GM12878 (cell line): ENCODE measurements around the gene MCF2L2. TPM values are rescaled to one million over a fixed set of nuclear protein-coding genes. Genes with fewer than 3 reads are reported as not detected.

ENCODE experiments used
- ATAC-seq: fragments of 200-7000 bp; cut with Tn5 transposase; 3 replicates; pipeline ENCODE4 v1.9.1; 2020; ENCODE audit warnings: mild to moderate bottlenecking, moderate library complexity
- BruUV-seq: library from RNA; stranded (reverse); fragments of 400-500 nt; replicated peaks from 2 replicates; lab custom pipeline; 2021; lab: Mats Ljungman, UMichigan
- CTCF ChIA-PET: fragments of 300-600 bp; sonication (Branson Sonifier 250); formaldehyde crosslinking; extraction: SDS; loops from one replicate; lab custom pipeline; 2021; ENCODE audit warnings: inconsistent platforms; lab: Yijun Ruan, JAX
- POLR2A ChIA-PET: fragments of 350-600 bp; formaldehyde crosslinking; extraction: SDS; loops from one replicate; lab custom pipeline; 2021; ENCODE audit warnings: inconsistent platforms; lab: Charles Lee
- RAD21 ChIA-PET: fragments of 300-600 bp; sonication (Branson Sonifier 250); formaldehyde crosslinking; loops from one replicate; lab custom pipeline; 2023; ENCODE audit warnings: antibody characterized with exemption; ENCODE audit not compliant: unreplicated experiment; lab: Charles Lee
- SMC1A ChIA-PET: fragments of 300-600 bp; sonication (Branson Sonifier 250); formaldehyde crosslinking; loops from one replicate; lab custom pipeline; 2023; ENCODE audit not compliant: unreplicated experiment, uncharacterized antibody; lab: Charles Lee
- DNase-seq: peaks from one replicate; pipeline ENCODE4 v3.0.0-alpha.2; 2011; ENCODE audit warnings: low read depth, low spot score
- FAIRE-seq: peaks from 3 replicates; lab custom pipeline; 2011; peaks lifted over from hg19 to GRCh38; lab: Jason Lieb, UNC
- H2AFZ ChIP-seq: 2 replicates; pipeline ENCODE4 v1.6.0; 2011; ENCODE audit warnings: low read depth, low read length, control low read depth; ENCODE audit not compliant: control insufficient read depth
- H3K27ac ChIP-seq: 2 replicates; pipeline ENCODE4 v1.5.1; 2011; ENCODE audit warnings: control low read depth; ENCODE audit not compliant: control insufficient read depth, insufficient read depth
- H3K27me3 ChIP-seq, 2 experiments: replicated peaks in 1 of 2; 2 replicates each; pipeline versions ENCODE4 v1.6.0 to v1.6.1; 2011; ENCODE audit warnings: low read length in 1 of 2; ENCODE audit not compliant: control insufficient read depth in 2 of 2, insufficient read depth in 2 of 2
- H3K36me3 ChIP-seq, 2 experiments: 2 replicates each; pipeline ENCODE4 v1.5.1; 2011; ENCODE audit warnings: low read length in 1 of 2; ENCODE audit not compliant: control insufficient read depth in 2 of 2, insufficient read depth in 2 of 2
- H3K4me1 ChIP-seq: 2 replicates; pipeline ENCODE4 v1.6.1; 2011; ENCODE audit warnings: mild to moderate bottlenecking, low read length, moderate library complexity, mixed read lengths; ENCODE audit not compliant: control insufficient read depth, insufficient read depth
- H3K4me2 ChIP-seq: 2 replicates; pipeline ENCODE4 v1.6.0; 2011; ENCODE audit warnings: control low read depth; ENCODE audit not compliant: control insufficient read depth, insufficient read depth
- H3K4me3 ChIP-seq: fragments of 200-600 bp; sonication (generic); 2 replicates; pipeline ENCODE4 v1.5.1; 2016
- H3K79me2 ChIP-seq: 2 replicates; pipeline ENCODE4 v1.6.0; 2011; ENCODE audit warnings: low read length; ENCODE audit not compliant: control insufficient read depth, insufficient read depth
- H3K9ac ChIP-seq: 2 replicates; pipeline ENCODE4 v1.8.0; 2011; ENCODE audit warnings: low read length, control low read depth, mixed read lengths; ENCODE audit not compliant: control insufficient read depth, insufficient read depth
- H3K9me3 ChIP-seq: replicated peaks from 3 replicates; pipeline ENCODE4 v1.5.1; 2011; ENCODE audit warnings: mild to moderate bottlenecking, low read length; ENCODE audit not compliant: control insufficient read depth, insufficient read depth
- H4K20me1 ChIP-seq: 2 replicates; pipeline ENCODE4 v1.6.0; 2011; ENCODE audit not compliant: control insufficient read depth, insufficient read depth
- CHD4 ChIP-seq: fragments of 200-600 bp; sonication (generic); IDR thresholded peaks from 2 replicates; pipeline ENCODE4 v1.6.1; 2016; ENCODE audit warnings: mild to moderate bottlenecking
- FOXK2 ChIP-seq: fragments of 450-650 bp; IDR thresholded peaks from 2 replicates; pipeline ENCODE4 v1.6.1; 2017; ENCODE audit warnings: mild to moderate bottlenecking, moderate library complexity
- GABPA ChIP-seq: IDR thresholded peaks from 2 replicates; pipeline ENCODE4 v1.6.1; 2014; ENCODE audit warnings: antibody characterized with exemption, low read depth, mild to moderate bottlenecking, inconsistent platforms
- IKZF1 ChIP-seq: fragments of 450-650 bp; conservative IDR thresholded peaks from 2 replicates; pipeline ENCODE4 v1.6.1; 2017; ENCODE audit warnings: antibody characterized with exemption, mild to moderate bottlenecking
- IRF5 ChIP-seq: fragments of 450-650 bp; IDR thresholded peaks from 2 replicates; pipeline ENCODE4 v1.6.1; 2017; ENCODE audit warnings: borderline replicate concordance
- MYB ChIP-seq: fragments of 150-350 bp; IDR thresholded peaks from 2 replicates; pipeline ENCODE4 v1.6.1; 2014; ENCODE audit warnings: mild to moderate bottlenecking, low read depth, low read length, borderline replicate concordance
- NFXL1 ChIP-seq: fragments of 450-650 bp; IDR thresholded peaks from 2 replicates; pipeline ENCODE4 v1.6.1; 2017; ENCODE audit warnings: antibody characterized with exemption, mild to moderate bottlenecking, borderline replicate concordance
- RBBP5 ChIP-seq: fragments of 200-600 bp; sonication (generic); conservative IDR thresholded peaks from 2 replicates; pipeline ENCODE4 v1.6.1; 2016
- REST ChIP-seq: IDR thresholded peaks from 2 replicates; pipeline ENCODE4 v1.6.1; 2012; ENCODE audit warnings: mild to moderate bottlenecking, low read depth, low read length
- SMAD5 ChIP-seq: IDR thresholded peaks from 2 replicates; pipeline ENCODE4 v1.6.1; 2016; ENCODE audit warnings: antibody characterized with exemption, low read depth
- STAT1 ChIP-seq: fragments of 450-650 bp; conservative IDR thresholded peaks from 2 replicates; pipeline ENCODE4 v1.6.1; 2014; ENCODE audit warnings: antibody characterized with exemption, mild to moderate bottlenecking
- STAT3 ChIP-seq: IDR thresholded peaks from 2 replicates; pipeline ENCODE4 v1.6.1; 2011; ENCODE audit warnings: low read depth, low read length, improper control_type of control experiment
- WGBS: methylation state at CpG from one replicate; pipeline ENCODE4 v1.1.6; 2016; ENCODE audit warnings: low lambda C conversion rate; ENCODE audit not compliant: insufficient replicate concordance, insufficient coverage; ENCODE audit errors: missing lambda C conversion rate; 5-methylcytosine and 5-hydroxymethylcytosine counted together
- in situ Hi-C: fragments of 300-500 bp; cut with MboI; formaldehyde crosslinking; loops from 9 replicates; pipeline ENCODE4 v1.14.3; 2018; ENCODE audit warnings: mixed read lengths
- intact Hi-C: fragments of 100-400 bp; cut with micrococcal nuclease; formaldehyde crosslinking; loops from one replicate; pipeline ENCODE4 v1.14.2; 2022; ENCODE audit not compliant: unreplicated experiment
- polyA plus RNA-seq, 11 experiments: library from polyadenylated mRNA; depleted of rRNA in 4 of 11; unstranded in 6 of 11; stranded (reverse) in 5 of 11; fragments of >200 nt; fragmentation: Nextera tagmentation in 4 of 11; fragmentation: Illumina TruSeq in 1 of 11; extraction: Ambion mirVana in 4 of 11; extraction: Trizol in 1 of 11; gene quantifications; 1 replicate in 1 of 11; 2 replicates in 10 of 11; pipeline versions ENCODE4 v1.2.1 to v1.2.3, GENCODE V29; 2011 to 2016; ENCODE audit warnings: inconsistent platforms in 2 of 11, missing spikeins in 2 of 11, low read depth in 1 of 11
- total RNA-seq, 4 experiments: library from RNA; depleted of rRNA in 3 of 4; stranded (reverse); fragments of >200 nt in 3 of 4; fragmentation: Illumina TruSeq in 1 of 4; extraction: Trizol in 1 of 4; gene quantifications; 2 replicates each; pipeline versions ENCODE4 v1.2.1 to v1.2.3, GENCODE V29; 2013 to 2021

The MCF2L2 gene
- total and polyA plus RNA-seq, 10 of the 15 experiments (the other 5 are each of a cell fraction or from before 2014, with no cell fraction given): 0.37 to 2.8 (median 1.4) TPM

GRCh38 chr3:183210341-183210740 lies 218.1 kb downstream of the MCF2L2 start:
- Histone ChIP-seq H2AFZ (no peak overlapping the region), H3K9me3 (no peaks in the 10 kb centered on the region; the same call in 2 of the 3 replicates), H3K79me2 (no peaks in the 10 kb centered on the region), H3K27ac (no peak overlapping the region), H3K4me1 (no peaks in the 10 kb centered on the region), H3K9ac (no peak overlapping the region), H3K4me3 (no peak overlapping the region), H4K20me1 (no peaks in the 10 kb centered on the region), H3K4me2 (no peak overlapping the region), H3K27me3 (0 out of 4 replicates have a peak, but pooled peaks cover 0 to 5% of the 10 kb centered on the region in 2 experiments), H3K36me3 (no peaks in the 10 kb centered on the region)
- no peak for TF ChIP-seq GABPA
- RAD21 ChIA-PET: no interaction called here
- in situ Hi-C loops (no loop called here), intact Hi-C loops (no loop called here)
- CTCF ChIA-PET: no interaction called here
- FAIRE-seq (no peak), ATAC-seq (no peak), DNase-seq (no peak)
- SMC1A ChIA-PET: no interaction called here
- POLR2A ChIA-PET: interaction anchor here (0.6 kb wide), 1 partner anchor 44 kb away, joined by 3 read pairs; no protein-coding TSS in a partner anchor
- BruUV-seq: no TSS peak
- 31% methylated on average over 5 of the region's 5 CpGs for WGBS

GRCh38 chr3:183208800-183209199 lies 219.6 kb downstream of the MCF2L2 start:
- Histone ChIP-seq H3K27me3 (0 out of 4 replicates have a peak, but pooled peaks cover 0 to 5% of the 10 kb centered on the region in 2 experiments), H3K9me3 (no peaks in the 10 kb centered on the region; the same call in 2 of the 3 replicates), H3K4me3 (no peak overlapping the region), H3K27ac (no peak overlapping the region), H3K36me3 (no peaks in the 10 kb centered on the region), H2AFZ (no peak overlapping the region), H4K20me1 (no peaks in the 10 kb centered on the region), H3K4me2 (no peak overlapping the region), H3K79me2 (no peaks in the 10 kb centered on the region), H3K4me1 (no peaks in the 10 kb centered on the region), H3K9ac (no peak overlapping the region)
- 2% methylated on average over 2 of the region's 2 CpGs for WGBS
- no TSS peak for BruUV-seq
- ChIA-PET RAD21 (no interaction called here), CTCF (interaction anchor here (1.5 to 1.6 kb wide), 2 partner anchors 24 to 85 kb away, joined by 3 to 8 read pairs; no protein-coding TSS in a partner anchor), POLR2A (no interaction called here), SMC1A (interaction anchor here (0.7 to 1.6 kb wide), 2 partner anchors 174 to 175 kb away, joined by 3 to 4 read pairs; no protein-coding TSS in a partner anchor)
- in situ Hi-C loops: no loop called here
- no peak for FAIRE-seq
- DNase-seq: no peak
- no peak for ATAC-seq
- intact Hi-C loops: no loop called here
- no peak for TF ChIP-seq STAT3
- TF ChIP-seq IRF5: no peak
- no peak for TF ChIP-seq REST
- no peak for TF ChIP-seq RBBP5
- TF ChIP-seq FOXK2: no peak
- TF ChIP-seq MYB: no peak
- TF ChIP-seq STAT1: no peak
- TF ChIP-seq CHD4: no peak
- TF ChIP-seq IKZF1: no peak
- no peak for TF ChIP-seq SMAD5
- TF ChIP-seq NFXL1: no peak
